ENCODE measurements around the gene TEX13A. TPM values are rescaled to one million over a fixed set of nuclear protein-coding genes. Genes with fewer than 3 reads are reported as not detected.

Gene TEX13A
- not detected for polyA plus RNA-seq (2013, experiment 1 of 2)
- not detected for polyA plus RNA-seq (2013, experiment 2 of 2)

GRCh38 chrX:105220636-105221035, at the start of gene TEX13A:
Gene TEX13A (minus strand): TSS chrX:105220694. CDS start chrX:105220397, 297 bp downstream.
- Histone ChIP-seq H2BK15ac (replicated peaks; ENCODE audit: low read depth) (no peak within 1 kb of the TSS), H3K9ac (ENCODE audit: low read length) (no peak within 1 kb of the TSS), H3K18ac (ENCODE audit: low read length) (no peak within 1 kb of the TSS), H3K56ac (ENCODE audit: low read length) (no peak within 1 kb of the TSS), H3K4ac (ENCODE audit: low read depth, low read length) (no peak within 1 kb of the TSS), H4K8ac (ENCODE audit: low read depth, low read length) (no peak within 1 kb of the TSS), H2BK120ac (ENCODE audit: low read depth, low read length) (no peak within 1 kb of the TSS), H3K4me1 (ENCODE audit: control insufficient read depth, low read depth, low read length) (no peaks in the 10 kb centered on the region), H3K79me1 (ENCODE audit: low read length) (no peaks in the 10 kb centered on the region), H3K4me2 (ENCODE audit: low read length) (no peak within 1 kb of the TSS), H3K4me3 (ENCODE audit: low read length) (no peak within 1 kb of the TSS), H3K27me3 (ENCODE audit: insufficient read depth, low read length, poor library complexity) (no peaks in the 10 kb centered on the region), H4K5ac (ENCODE audit: low read length) (no peak within 1 kb of the TSS), H3K27ac (ENCODE audit: low read depth, low read length) (no peak within 1 kb of the TSS), H3K36me3 (ENCODE audit: control insufficient read depth, insufficient read depth, low read length) (no peaks in the 10 kb centered on the region), H3K23ac (ENCODE audit: low read length) (no peak within 1 kb of the TSS), H3K79me2 (ENCODE audit: control insufficient read depth, insufficient read depth, low read length) (no peaks in the 10 kb centered on the region), H2BK5ac (ENCODE audit: low read length) (no peak within 1 kb of the TSS), H2AK5ac (ENCODE audit: low read length) (no peak within 1 kb of the TSS)
- DNase-seq = no peak
- WGBS (ENCODE audit: extremely low coverage, insufficient coverage, low lambda C conversion rate) = no CpG with 5 or more reads among the region's 7 CpGs

GRCh38 chrX:105269386-105269785, 48.9 kb upstream of the TEX13A start:
- no peak for DNase-seq
- no CpG with 5 or more reads among the region's 2 CpGs for WGBS (ENCODE audit: extremely low coverage, insufficient coverage, low lambda C conversion rate)

GRCh38 chrX:105267167-105267566, 46.7 kb upstream of the TEX13A start:
- no peak for DNase-seq
- no CpG with 5 or more reads among the region's 2 CpGs for WGBS (ENCODE audit: extremely low coverage, insufficient coverage, low lambda C conversion rate)

More at GRCh38 chrX:105269386-105269785, 48.9 kb upstream of the TEX13A start:
- Histone ChIP-seq H3K18ac (ENCODE audit: low read length) (no peak overlapping the region), H2BK15ac (replicated peaks; ENCODE audit: low read depth) (no peak overlapping the region), H3K4me1 (ENCODE audit: control insufficient read depth, low read depth, low read length) (no peaks in the 10 kb centered on the region), H3K56ac (ENCODE audit: low read length) (no peak overlapping the region), H3K36me3 (ENCODE audit: control insufficient read depth, insufficient read depth, low read length) (no peaks in the 10 kb centered on the region), H3K27me3 (ENCODE audit: insufficient read depth, low read length, poor library complexity) (no peaks in the 10 kb centered on the region), H3K4me2 (ENCODE audit: low read length) (no peak overlapping the region), H2AK5ac (ENCODE audit: low read length) (no peak overlapping the region), H3K79me2 (ENCODE audit: control insufficient read depth, insufficient read depth, low read length) (no peaks in the 10 kb centered on the region), H3K4ac (ENCODE audit: low read depth, low read length) (no peak overlapping the region), H4K8ac (ENCODE audit: low read depth, low read length) (no peak overlapping the region), H3K4me3 (ENCODE audit: low read length) (no peak overlapping the region), H3K23ac (ENCODE audit: low read length) (no peak overlapping the region), H3K9ac (ENCODE audit: low read length) (no peak overlapping the region), H2BK5ac (ENCODE audit: low read length) (no peak overlapping the region), H2BK120ac (ENCODE audit: low read depth, low read length) (no peak overlapping the region), H3K27ac (ENCODE audit: low read depth, low read length) (no peak overlapping the region), H4K5ac (ENCODE audit: low read length) (no peak overlapping the region), H3K79me1 (ENCODE audit: low read length) (no peaks in the 10 kb centered on the region)

GRCh38 chrX:105266456-105266855, 46.0 kb upstream of the TEX13A start:
- H3K4me3 ChIP-seq (ENCODE audit: low read length) = no peak overlapping the region
- no peak overlapping the region for H3K4ac ChIP-seq (ENCODE audit: low read depth, low read length)
- no peak overlapping the region for H3K9ac ChIP-seq (ENCODE audit: low read length)
- no peaks in the 10 kb centered on the region for H3K27me3 ChIP-seq (ENCODE audit: insufficient read depth, low read length, poor library complexity)
- H3K4me1 ChIP-seq (ENCODE audit: control insufficient read depth, low read depth, low read length) = no peaks in the 10 kb centered on the region
- H4K8ac ChIP-seq (ENCODE audit: low read depth, low read length) = no peak overlapping the region
- no peak overlapping the region for H3K23ac ChIP-seq (ENCODE audit: low read length)
- H2BK120ac ChIP-seq (ENCODE audit: low read depth, low read length) = no peak overlapping the region
- H3K79me2 ChIP-seq (ENCODE audit: control insufficient read depth, insufficient read depth, low read length) = no peaks in the 10 kb centered on the region
- no peaks in the 10 kb centered on the region for H3K79me1 ChIP-seq (ENCODE audit: low read length)
- no peak overlapping the region for H2BK15ac ChIP-seq (replicated peaks; ENCODE audit: low read depth)
- H3K4me2 ChIP-seq (ENCODE audit: low read length) = no peak overlapping the region
- no peak overlapping the region for H3K18ac ChIP-seq (ENCODE audit: low read length)
- no peaks in the 10 kb centered on the region for H3K36me3 ChIP-seq (ENCODE audit: control insufficient read depth, insufficient read depth, low read length)
- WGBS (ENCODE audit: extremely low coverage, insufficient coverage, low lambda C conversion rate) = no CpG with 5 or more reads among the region's 1 CpG
- H2AK5ac ChIP-seq (ENCODE audit: low read length) = no peak overlapping the region
- no peak overlapping the region for H2BK5ac ChIP-seq (ENCODE audit: low read length)
- no peak for DNase-seq
- H3K27ac ChIP-seq (ENCODE audit: low read depth, low read length) = no peak overlapping the region
- no peak overlapping the region for H4K5ac ChIP-seq (ENCODE audit: low read length)
- H3K56ac ChIP-seq (ENCODE audit: low read length) = no peak overlapping the region

More at GRCh38 chrX:105267167-105267566, 46.7 kb upstream of the TEX13A start:
- no peak overlapping the region for H4K8ac ChIP-seq (ENCODE audit: low read depth, low read length)
- H3K9ac ChIP-seq (ENCODE audit: low read length) = no peak overlapping the region
- H2BK120ac ChIP-seq (ENCODE audit: low read depth, low read length) = no peak overlapping the region
- H3K36me3 ChIP-seq (ENCODE audit: control insufficient read depth, insufficient read depth, low read length) = no peaks in the 10 kb centered on the region
- H3K4me1 ChIP-seq (ENCODE audit: control insufficient read depth, low read depth, low read length) = no peaks in the 10 kb centered on the region
- H2BK5ac ChIP-seq (ENCODE audit: low read length) = no peak overlapping the region
- no peak overlapping the region for H3K4me2 ChIP-seq (ENCODE audit: low read length)
- H4K5ac ChIP-seq (ENCODE audit: low read length) = no peak overlapping the region
- H3K27ac ChIP-seq (ENCODE audit: low read depth, low read length) = no peak overlapping the region
- H3K27me3 ChIP-seq (ENCODE audit: insufficient read depth, low read length, poor library complexity) = no peaks in the 10 kb centered on the region
- H3K18ac ChIP-seq (ENCODE audit: low read length) = no peak overlapping the region
- H3K23ac ChIP-seq (ENCODE audit: low read length) = no peak overlapping the region
- H3K4me3 ChIP-seq (ENCODE audit: low read length) = no peak overlapping the region
- H3K79me1 ChIP-seq (ENCODE audit: low read length) = no peaks in the 10 kb centered on the region
- H3K4ac ChIP-seq (ENCODE audit: low read depth, low read length) = no peak overlapping the region
- H2BK15ac ChIP-seq (replicated peaks; ENCODE audit: low read depth) = no peak overlapping the region
- H2AK5ac ChIP-seq (ENCODE audit: low read length) = no peak overlapping the region
- no peaks in the 10 kb centered on the region for H3K79me2 ChIP-seq (ENCODE audit: control insufficient read depth, insufficient read depth, low read length)
- H3K56ac ChIP-seq (ENCODE audit: low read length) = no peak overlapping the region

GRCh38 chrX:105265093-105265492, 44.6 kb upstream of the TEX13A start:
- no peaks in the 10 kb centered on the region for H3K79me2 ChIP-seq (ENCODE audit: control insufficient read depth, insufficient read depth, low read length)
- H2BK15ac ChIP-seq (replicated peaks; ENCODE audit: low read depth) = no peak overlapping the region
- no peak overlapping the region for H3K56ac ChIP-seq (ENCODE audit: low read length)
- H3K18ac ChIP-seq (ENCODE audit: low read length) = no peak overlapping the region
- WGBS (ENCODE audit: extremely low coverage, insufficient coverage, low lambda C conversion rate) = no CpG with 5 or more reads among the region's 3 CpGs
- no peak overlapping the region for H3K27ac ChIP-seq (ENCODE audit: low read depth, low read length)
- H3K4me1 ChIP-seq (ENCODE audit: control insufficient read depth, low read depth, low read length) = no peaks in the 10 kb centered on the region
- H3K36me3 ChIP-seq (ENCODE audit: control insufficient read depth, insufficient read depth, low read length) = no peaks in the 10 kb centered on the region
- no peak for DNase-seq
- H4K8ac ChIP-seq (ENCODE audit: low read depth, low read length) = no peak overlapping the region
- no peaks in the 10 kb centered on the region for H3K27me3 ChIP-seq (ENCODE audit: insufficient read depth, low read length, poor library complexity)
- H3K23ac ChIP-seq (ENCODE audit: low read length) = no peak overlapping the region
- H3K4me3 ChIP-seq (ENCODE audit: low read length) = no peak overlapping the region
- no peak overlapping the region for H4K5ac ChIP-seq (ENCODE audit: low read length)
- no peak overlapping the region for H2BK120ac ChIP-seq (ENCODE audit: low read depth, low read length)
- H3K79me1 ChIP-seq (ENCODE audit: low read length) = no peaks in the 10 kb centered on the region
- no peak overlapping the region for H2BK5ac ChIP-seq (ENCODE audit: low read length)
- H3K4ac ChIP-seq (ENCODE audit: low read depth, low read length) = no peak overlapping the region
- H2AK5ac ChIP-seq (ENCODE audit: low read length) = no peak overlapping the region
- H3K4me2 ChIP-seq (ENCODE audit: low read length) = no peak overlapping the region
- H3K9ac ChIP-seq (ENCODE audit: low read length) = no peak overlapping the region

GRCh38 chrX:105263801-105264200, 43.3 kb upstream of the TEX13A start:
- Histone ChIP-seq H3K27me3 (ENCODE audit: insufficient read depth, low read length, poor library complexity) (no peaks in the 10 kb centered on the region), H2BK15ac (replicated peaks; ENCODE audit: low read depth) (no peak overlapping the region), H3K4ac (ENCODE audit: low read depth, low read length) (no peak overlapping the region), H3K56ac (ENCODE audit: low read length) (no peak overlapping the region), H3K4me2 (ENCODE audit: low read length) (no peak overlapping the region), H4K8ac (ENCODE audit: low read depth, low read length) (no peak overlapping the region), H3K79me2 (ENCODE audit: control insufficient read depth, insufficient read depth, low read length) (no peaks in the 10 kb centered on the region), H3K27ac (ENCODE audit: low read depth, low read length) (no peak overlapping the region), H3K79me1 (ENCODE audit: low read length) (no peaks in the 10 kb centered on the region), H2BK5ac (ENCODE audit: low read length) (no peak overlapping the region), H3K18ac (ENCODE audit: low read length) (no peak overlapping the region), H3K9ac (ENCODE audit: low read length) (no peak overlapping the region), H3K23ac (ENCODE audit: low read length) (no peak overlapping the region), H2BK120ac (ENCODE audit: low read depth, low read length) (no peak overlapping the region), H3K36me3 (ENCODE audit: control insufficient read depth, insufficient read depth, low read length) (no peaks in the 10 kb centered on the region), H3K4me3 (ENCODE audit: low read length) (no peak overlapping the region), H4K5ac (ENCODE audit: low read length) (no peak overlapping the region), H2AK5ac (ENCODE audit: low read length) (no peak overlapping the region), H3K4me1 (ENCODE audit: control insufficient read depth, low read depth, low read length) (no peaks in the 10 kb centered on the region)
- no peak for DNase-seq
- WGBS (ENCODE audit: extremely low coverage, insufficient coverage, low lambda C conversion rate) = no CpG with 5 or more reads among the region's 1 CpG
